NK-92 treated with Interleukin-12 subunit alpha and Interleukin-12 subunit beta, amount 100 ng/mL, for 24 hours (cell line): ENCODE measurements around the gene CHRNB4.
"Not testable (repeated sequence)": the region's sequence is repeated elsewhere in the genome, so short reads cannot be mapped to it uniquely, and the experiment has no call there.

Experiments used
- DNase-seq: peaks from one replicate; lab custom pipeline; 2025; lab: John Stamatoyannopoulos, UW

Gene CHRNB4, protein sequence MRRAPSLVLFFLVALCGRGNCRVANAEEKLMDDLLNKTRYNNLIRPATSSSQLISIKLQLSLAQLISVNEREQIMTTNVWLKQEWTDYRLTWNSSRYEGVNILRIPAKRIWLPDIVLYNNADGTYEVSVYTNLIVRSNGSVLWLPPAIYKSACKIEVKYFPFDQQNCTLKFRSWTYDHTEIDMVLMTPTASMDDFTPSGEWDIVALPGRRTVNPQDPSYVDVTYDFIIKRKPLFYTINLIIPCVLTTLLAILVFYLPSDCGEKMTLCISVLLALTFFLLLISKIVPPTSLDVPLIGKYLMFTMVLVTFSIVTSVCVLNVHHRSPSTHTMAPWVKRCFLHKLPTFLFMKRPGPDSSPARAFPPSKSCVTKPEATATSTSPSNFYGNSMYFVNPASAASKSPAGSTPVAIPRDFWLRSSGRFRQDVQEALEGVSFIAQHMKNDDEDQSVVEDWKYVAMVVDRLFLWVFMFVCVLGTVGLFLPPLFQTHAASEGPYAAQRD

GRCh38 chr15:78641102-78641748 lies at the start of gene CHRNB4:
TSS of gene CHRNB4 (minus strand) at chr15:78641210. CDS start at chr15:78641133, 77 bp downstream.
- no peak for DNase-seq

GRCh38 chr15:78689626-78690025 lies 48.6 kb upstream of the CHRNB4 start:
- no peak for DNase-seq

GRCh38 chr15:78685925-78686324 lies 44.9 kb upstream of the CHRNB4 start:
- no peak for DNase-seq

GRCh38 chr15:78685159-78685921 lies 44.3 kb upstream of the CHRNB4 start:
- no peak for DNase-seq

- no peak for DNase-seq
These were observed 43.6 kb upstream of the CHRNB4 start for GRCh38 chr15:78684657-78685056.

- not testable (repeated sequence) for DNase-seq
These were observed 42.6 kb upstream of the CHRNB4 start for GRCh38 chr15:78683599-78683998.

GRCh38 chr15:78682693-78683410 lies 41.8 kb upstream of the CHRNB4 start:
- no peak for DNase-seq

GRCh38 chr15:78682004-78682651 lies 41.1 kb upstream of the CHRNB4 start:
- no peak for DNase-seq

DNA sequence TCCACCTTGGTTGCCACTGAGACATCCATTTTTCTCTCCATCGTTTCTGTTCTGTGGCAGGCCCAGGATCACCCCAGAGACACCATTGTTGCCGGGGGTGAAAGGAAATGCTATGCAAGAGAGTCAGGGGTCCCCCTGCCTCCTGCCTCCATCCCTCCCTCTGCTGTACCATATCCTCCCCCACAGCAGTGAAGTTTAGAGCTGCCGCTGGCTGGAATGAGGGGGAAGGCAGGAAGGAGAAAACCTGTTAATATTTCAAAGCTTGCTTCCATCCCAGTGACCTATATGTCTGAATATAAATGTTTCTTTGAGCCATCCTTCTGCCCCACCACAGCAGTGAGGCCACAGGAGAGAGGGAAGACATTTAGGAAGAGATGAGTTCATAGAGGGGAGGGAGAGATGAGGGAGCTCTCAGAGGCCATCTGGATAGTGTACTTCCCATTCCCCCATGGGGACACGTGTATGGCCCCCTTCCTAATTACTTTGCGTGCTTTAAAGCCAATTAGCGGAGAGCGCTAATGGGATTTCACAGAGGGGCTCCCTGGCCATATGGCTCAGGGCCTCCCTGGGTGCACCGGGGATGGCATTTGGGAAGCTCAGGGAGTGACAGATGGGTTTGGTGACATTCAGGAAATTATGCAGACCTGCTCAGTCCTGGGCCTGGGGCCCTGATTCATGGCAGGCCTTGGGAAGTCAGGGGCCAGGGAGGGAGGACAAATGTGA lies 40.4 kb upstream of the CHRNB4 start:
- no peak for DNase-seq

GRCh38 chr15:78680431-78681075 lies 39.5 kb upstream of the CHRNB4 start:
- DNase-seq: no peak

- no peak for DNase-seq
These were observed 38.1 kb upstream of the CHRNB4 start for GRCh38 chr15:78679089-78679511.

- DNase-seq: no peak
These were observed 35.6 kb upstream of the CHRNB4 start for GRCh38 chr15:78676424-78677110.

- DNase-seq: no peak
These were observed 34.8 kb upstream of the CHRNB4 start for GRCh38 chr15:78675617-78676360.

DNA sequence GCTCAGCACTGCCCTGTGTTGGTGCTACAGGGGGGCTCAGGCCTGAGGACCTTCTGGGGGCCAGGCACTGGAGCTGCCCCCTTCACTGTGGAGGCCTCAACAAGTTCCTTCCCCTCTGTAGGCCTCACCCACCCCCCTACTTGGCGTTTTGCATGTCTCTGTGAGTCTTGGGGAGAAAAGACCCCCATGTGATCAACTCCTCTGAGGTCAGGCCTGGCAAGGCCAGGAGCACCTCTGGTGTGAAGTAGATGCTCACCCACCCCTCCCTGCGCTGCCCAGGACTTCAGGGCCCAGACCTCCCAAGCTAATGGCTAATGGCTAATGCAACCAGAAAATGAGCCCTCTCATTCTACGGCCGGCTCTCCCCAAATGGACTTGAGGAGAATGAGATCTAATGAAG lies 34.2 kb upstream of the CHRNB4 start:
- DNase-seq: no peak

DNA sequence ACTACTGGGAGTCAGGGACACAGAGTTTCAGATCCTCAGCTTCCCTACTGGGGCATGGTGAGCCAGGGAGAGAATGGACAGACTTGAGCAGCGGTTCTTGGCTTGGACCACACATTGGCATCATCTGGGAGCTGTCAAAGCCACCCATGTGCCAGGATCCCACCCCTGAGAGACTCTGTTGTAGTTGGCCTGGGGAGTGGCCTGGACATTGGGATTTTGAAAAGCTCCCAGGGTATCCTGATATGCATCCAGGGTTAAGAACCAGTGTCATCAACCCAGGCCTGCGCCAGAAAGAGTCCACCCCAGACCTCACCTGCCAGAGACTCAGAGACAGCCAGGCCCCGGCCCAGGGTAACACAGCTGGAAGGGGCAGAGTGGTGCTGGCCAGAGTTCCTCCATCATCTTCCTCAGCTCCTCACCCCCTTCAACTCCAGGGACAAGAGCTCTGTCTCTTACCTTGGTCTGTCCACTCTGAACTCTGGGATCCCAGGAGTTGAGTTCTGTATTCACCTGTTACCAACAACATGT lies 33.0 kb upstream of the CHRNB4 start:
- DNase-seq: no peak

- no peak for DNase-seq
These were observed 32.5 kb upstream of the CHRNB4 start for GRCh38 chr15:78673476-78673875.

GRCh38 chr15:78672285-78673014 lies 31.4 kb upstream of the CHRNB4 start:
- no peak for DNase-seq
